OCI-LY7 (cell line): ENCODE results near the gene JPT2. TPM values are rescaled to one million over a fixed set of nuclear protein-coding genes. Genes with fewer than 3 reads are reported as not detected.

ENCODE experiments used
- BruUV-seq: library from RNA; stranded (reverse); fragments of 400-500 nt; replicated peaks from 2 replicates; lab custom pipeline; 2021; lab: Mats Ljungman, UMichigan
- CTCF ChIA-PET: fragments of 300-600 bp; sonication (Branson Sonifier 250); formaldehyde crosslinking; loops from one replicate; lab custom pipeline; 2022; ENCODE audit warnings: antibody characterized with exemption; ENCODE audit not compliant: unreplicated experiment; lab: Charles Lee
- POLR2A ChIA-PET: fragments of 300-600 bp; sonication (Branson Sonifier 250); formaldehyde crosslinking; loops from one replicate; lab custom pipeline; 2022; ENCODE audit warnings: antibody characterized with exemption; lab: Charles Lee
- DNase-seq: peaks from one replicate; pipeline ENCODE4 v3.0.0-alpha.2; 2015; ENCODE audit warnings: low spot score
- H2AFZ ChIP-seq: fragments of 200-600 bp; sonication (generic), shearing (Covaris generic); 2 replicates; pipeline ENCODE4 v1.6.1; 2014; ENCODE audit warnings: mild to moderate bottlenecking, antibody characterized with exemption, low read length, moderate library complexity
- H3K27ac ChIP-seq: fragments of 200-600 bp; sonication (generic); 2 replicates; pipeline ENCODE4 v1.5.1; 2014; ENCODE audit warnings: mixed run types, low read depth, mild to moderate bottlenecking, moderate library complexity, low read length, inconsistent platforms; ENCODE audit not compliant: poor library complexity, severe bottlenecking
- H3K36me3 ChIP-seq: fragments of 200-600 bp; sonication (generic); 2 replicates; pipeline ENCODE4 v1.6.1; 2014; ENCODE audit warnings: mild to moderate bottlenecking, antibody characterized with exemption, low read length, moderate library complexity, mixed read lengths; ENCODE audit not compliant: insufficient read depth
- H3K4me1 ChIP-seq: fragments of 200-600 bp; sonication (generic); 2 replicates; pipeline ENCODE4 v1.5.1; 2014; ENCODE audit warnings: mild to moderate bottlenecking, low read length; ENCODE audit not compliant: insufficient read depth, poor library complexity, severe bottlenecking
- H3K4me2 ChIP-seq: fragments of 200-600 bp; sonication (generic); 2 replicates; pipeline ENCODE4 v1.6.1; 2014; ENCODE audit warnings: mild to moderate bottlenecking, low read length
- H3K4me3 ChIP-seq: fragments of 200-600 bp; sonication (generic); 2 replicates; pipeline ENCODE4 v1.5.1; 2014; ENCODE audit warnings: mild to moderate bottlenecking, low read depth, low read length; ENCODE audit not compliant: poor library complexity, severe bottlenecking
- H3K79me2 ChIP-seq: fragments of 200-600 bp; sonication (generic); 2 replicates; pipeline ENCODE4 v1.6.1; 2016; ENCODE audit warnings: low read depth, mild to moderate bottlenecking, low read length, moderate library complexity, mixed read lengths; ENCODE audit not compliant: insufficient read depth
- H3K9me2 ChIP-seq: fragments of 200-600 bp; sonication (generic); 2 replicates; pipeline ENCODE4 v1.6.1; 2016; ENCODE audit warnings: mild to moderate bottlenecking, low read length, mixed read lengths; ENCODE audit not compliant: insufficient read depth
- H3K9me3 ChIP-seq: fragments of 200-600 bp; sonication (generic); 2 replicates; pipeline ENCODE4 v1.6.1; 2014; ENCODE audit warnings: mild to moderate bottlenecking, mixed run types, low read length, mixed read lengths
- H4K20me1 ChIP-seq: fragments of 200-600 bp; sonication (generic); 2 replicates; pipeline ENCODE4 v1.6.1; 2014; ENCODE audit warnings: mild to moderate bottlenecking, antibody characterized with exemption, low read length, moderate library complexity, mixed read lengths; ENCODE audit not compliant: insufficient read depth
- CTCF ChIP-seq: fragments of 200-600 bp; sonication (generic); conservative IDR thresholded peaks from 2 replicates; pipeline ENCODE4 v1.5.1; 2014; ENCODE audit warnings: mild to moderate bottlenecking, antibody characterized with exemption, low read length, moderate library complexity, mixed read lengths
- EZH2phosphoT487 ChIP-seq: fragments of 200-600 bp; sonication (generic); IDR thresholded peaks from 2 replicates; pipeline ENCODE4 v1.6.1; 2018; ENCODE audit warnings: low read depth, borderline replicate concordance, mild to moderate bottlenecking, mixed run types, antibody characterized with exemption, low read length, moderate library complexity, mixed read lengths
- intact Hi-C: fragments of 100-400 bp; cut with micrococcal nuclease; formaldehyde crosslinking; loops from one replicate; pipeline ENCODE4 v1.10.0; 2022; ENCODE audit not compliant: unreplicated experiment
- total RNA-seq, 2 experiments: library from RNA; depleted of rRNA in 1 of 2; stranded (reverse); fragments of >200 nt in 1 of 2; shearing (Covaris generic) in 1 of 2; gene quantifications; 2 replicates each; pipeline ENCODE4 v1.2.3, GENCODE V29; 2014 to 2022

JPT2 gene
- total RNA-seq, 2 experiments from 2014 or later = 67.4 to 75.2 TPM

- CTCF ChIA-PET = interaction anchor here (0.8 to 1.3 kb wide), 4 partner anchors 18 to 77 kb away, joined by 3 to 5 read pairs (median 4); partner anchors contain the start of genes JPT2 and NUBP2
- BruUV-seq = no TSS peak
- Histone ChIP-seq H3K9me3 (no peaks in the 10 kb centered on the region), H3K36me3 (peaks cover 42% of the 10 kb centered on the region), H4K20me1 (peaks cover 15% of the 10 kb centered on the region; the same call in 1 of the 2 replicates), H3K4me2 (peak within 1 kb of the TSS; percentile 90), H3K27ac (peak within 1 kb of the TSS; percentile 57), H3K4me1 (peaks cover 30% of the 10 kb centered on the region), H3K4me3 (peak within 1 kb of the TSS; percentile 83), H3K79me2 (peaks cover 42% of the 10 kb centered on the region), H2AFZ (peak within 1 kb of the TSS; percentile 83), H3K9me2 (no peaks in the 10 kb centered on the region)
- POLR2A ChIA-PET = interaction anchor here (0.7 to 2.0 kb wide), 7 partner anchors 13 to 567 kb away, joined by 3 to 12 read pairs (median 3); partner anchors contain the start of gene JPT2
- intact Hi-C loops = loop anchor here (1.0 to 2.0 kb wide), 3 partner anchors 27 to 93 kb away; partner anchors contain the start of genes CRAMP1, EME2, IFT140 and MRPS34
- DNase-seq = peak; percentile 92
- TF ChIP-seq EZH2phosphoT487 (no peak), CTCF (peak; percentile 81)
Observed at GRCh38 chr16:1705688-1706385, 27.8 kb downstream of the JPT2 start, which contains the start of gene MAPK8IP3. MAPK8IP3 (plus strand) TSS chr16:1706195; CDS start chr16:1706340, 145 bp downstream.

GRCh38 chr16:1706386-1707192 lies 28.5 kb downstream of the JPT2 start:
- Histone ChIP-seq H3K4me3 (peak overlapping the region; percentile 83), H3K4me2 (peak overlapping the region; percentile 90), H3K4me1 (peaks cover 38% of the 10 kb centered on the region), H3K9me2 (no peaks in the 10 kb centered on the region), H2AFZ (peak overlapping the region; percentile 56; the same call in 1 of the 2 replicates), H3K36me3 (peaks cover 34% of the 10 kb centered on the region), H3K79me2 (peaks cover 49% of the 10 kb centered on the region), H3K27ac (peak overlapping the region; percentile 57), H3K9me3 (no peaks in the 10 kb centered on the region), H4K20me1 (peaks cover 15% of the 10 kb centered on the region; the same call in 1 of the 2 replicates)
- no peak for TF ChIP-seq CTCF
- no peak for TF ChIP-seq EZH2phosphoT487
- ChIA-PET CTCF (interaction anchor here (0.8 to 0.9 kb wide), 2 partner anchors 17 to 29 kb away, joined by 3 read pairs; partner anchors contain the start of gene JPT2), POLR2A (interaction anchor here (0.8 to 2.0 kb wide), 2 partner anchors 29 to 971 kb away, joined by 5 to 12 read pairs; partner anchors contain the start of gene JPT2)
- BruUV-seq = no TSS peak
- peak; percentile 63 for DNase-seq
- intact Hi-C loops = loop anchor here (2.0 kb wide), 1 partner anchor 66 kb away; the partner anchor contains the start of genes EME2 and MRPS34
